Measurements from ENCODE around the gene ACMSD. TPM values are rescaled to one million over a fixed set of nuclear protein-coding genes. Genes with fewer than 3 reads are reported as not detected.

Gene ACMSD
- total and polyA plus RNA-seq, 2 of the 4 experiments (the other 2 are of a cell fraction) = not detected

- WGBS, 2 experiments (ENCODE audit: extremely low coverage in 2 of 2, insufficient read length in 1 of 2) = no CpG with 5 or more reads among the region's 1 CpG
- no peak overlapping the region for H3K9ac ChIP-seq (ENCODE audit: low read depth, low read length)
- ChIA-PET POLR2A (ENCODE audit: unreplicated experiment) (no interaction called here), CTCF (no interaction called here)
- H3K23ac ChIP-seq (ENCODE audit: low read depth, low read length) = no peak overlapping the region
- dilution Hi-C loops (cut with HindIII; ENCODE audit: low sequenced_read_pairs, unreplicated experiment) = no loop called here
- no peaks in the 10 kb centered on the region for H3K9me3 ChIP-seq (ENCODE audit: control insufficient read depth, insufficient read depth, low read length)
- H3K27ac ChIP-seq (ENCODE audit: insufficient read depth, low read length) = no peak overlapping the region
- ATAC-seq (ENCODE audit: low read depth) (no peak), DNase-seq (no peak)
- no peak overlapping the region for H3K4me2 ChIP-seq (ENCODE audit: low read depth, low read length)
- intact Hi-C loops (cut with micrococcal nuclease) = no loop called here
- H3K4me1 ChIP-seq (ENCODE audit: control insufficient read depth, insufficient read depth, low read length) = peaks cover 2% of the 10 kb centered on the region; the same call in 1 of the 2 replicates
- no peak overlapping the region for H2AK9ac ChIP-seq (replicated peaks; ENCODE audit: low read depth, low read length, poor library complexity)
- 0 out of 2 replicates have a peak, but pooled peaks cover 2% of the 10 kb centered on the region for H3K27me3 ChIP-seq (ENCODE audit: control insufficient read depth, insufficient read depth, low read length)
- no peak overlapping the region for H2AFZ ChIP-seq (replicated peaks; ENCODE audit: low read length, poor library complexity)
- H4K20me1 ChIP-seq (ENCODE audit: insufficient read depth, low read length) = no peaks in the 10 kb centered on the region
- no peak overlapping the region for H2BK20ac ChIP-seq (ENCODE audit: low read depth, low read length)
- H3K18ac ChIP-seq (ENCODE audit: low read depth, low read length) = no peak overlapping the region
- H2BK5ac ChIP-seq (ENCODE audit: low read depth, low read length, poor library complexity, severe bottlenecking) = no peak overlapping the region
- H3K36me3 ChIP-seq (ENCODE audit: control insufficient read depth, insufficient read depth, low read length) = no peaks in the 10 kb centered on the region
- no peaks in the 10 kb centered on the region for H3K9me1 ChIP-seq (ENCODE audit: insufficient read depth, low read length)
- no peak for TF ChIP-seq CEBPB (IDR thresholded peaks at IDR 0.05; ENCODE audit: low read depth, low read length)
- TF ChIP-seq MAZ (IDR thresholded peaks at IDR 0.05; ENCODE audit: borderline replicate concordance, low read depth, low read length) = no peak
- no peak for TF ChIP-seq POLR2A (IDR thresholded peaks at IDR 0.05; ENCODE audit: low read depth, low read length)
- no peak for TF ChIP-seq NFE2L2 (IDR thresholded peaks at IDR 0.05; ENCODE audit: low read depth, low read length)
- no peak for TF ChIP-seq USF2 (IDR thresholded peaks at IDR 0.05; ENCODE audit: low read depth, low read length)
- TF ChIP-seq MAFK (IDR thresholded peaks at IDR 0.05; ENCODE audit: low read depth, low read length) = no peak
- no peak for TF ChIP-seq MXI1 (IDR thresholded peaks at IDR 0.05; ENCODE audit: borderline replicate concordance, low read depth, low read length)
- TF ChIP-seq RFX5 (IDR thresholded peaks at IDR 0.05; ENCODE audit: low read depth, low read length) = no peak
- TF ChIP-seq CTCF (conservative IDR thresholded peaks at IDR 0.05; ENCODE audit: low read depth, low read length) = no peak
- H3K79me1 ChIP-seq (ENCODE audit: low read depth in 1 of 2, low read length in 2 of 2) = no peaks in the 10 kb centered on the region
- no peak overlapping the region for H4K5ac ChIP-seq (ENCODE audit: low read depth, low read length)
- no peak overlapping the region for H3K14ac ChIP-seq (replicated peaks; ENCODE audit: low read depth, low read length)
- H4K8ac ChIP-seq (ENCODE audit: low read depth in 2 of 2, low read length in 2 of 2) = no peak overlapping the region
- in situ Hi-C loops (cut with MboI; ENCODE audit: low sequenced_read_pairs) = no loop called here
- no peak overlapping the region for H2AK5ac ChIP-seq (ENCODE audit: low read depth, low read length)
- H3K4me3 ChIP-seq (ENCODE audit: insufficient read depth, low read depth, low read length) = no peak overlapping the region
- no peak overlapping the region for H3K56ac ChIP-seq (ENCODE audit: extremely low read depth, insufficient read depth, low read length)
- H2BK120ac ChIP-seq (ENCODE audit: low read depth, low read length) = no peak overlapping the region
- H2BK15ac ChIP-seq (ENCODE audit: low read depth, low read length) = no peak overlapping the region
- no TSS peak for BruUV-seq (replicated peaks)
- no peak overlapping the region for H4K91ac ChIP-seq (ENCODE audit: insufficient read depth, low read depth, low read length)
- H3K4ac ChIP-seq (ENCODE audit: low read depth, low read length) = no peak overlapping the region
These were observed 2.9 kb upstream of the ACMSD start for GRCh38 chr2:134835471-134835870.
